Esophagus squamous epithelium (tissue), 5 donors: Measurements from ENCODE around the gene DMRTC2. TPM values are rescaled to one million over a fixed set of nuclear protein-coding genes. Genes with fewer than 3 reads are reported as not detected.
A peak's percentile ranks its signal among the peaks of the same experiment; 100 is the strongest.

Source experiments
- DNase-seq: peaks from one replicate; lab custom pipeline; 2025; lab: John Stamatoyannopoulos, UW
- H3K27ac ChIP-seq, 4 donors: fragments of 200-600 bp; sonication (generic); one replicate each; pipeline ENCODE4 v1.5.1; 2016 to 2019; ENCODE audit warnings: mild to moderate bottlenecking in 1 of 4
- H3K27me3 ChIP-seq, 4 donors: fragments of 200-600 bp; sonication (generic); 1 replicate in 3 of 4; 2 replicates in 1 of 4; pipeline versions ENCODE4 v1.5.1 to v1.6.0; 2017 to 2021; ENCODE audit warnings: antibody characterized with exemption in 1 of 4
- H3K36me3 ChIP-seq, 3 donors: fragments of 200-600 bp; sonication (generic); one replicate each; pipeline ENCODE4 v1.5.1; 2016 to 2019
- H3K4me1 ChIP-seq, 3 donors: fragments of 200-600 bp; sonication (generic); one replicate each; pipeline ENCODE4 v1.5.1; 2017 to 2019
- H3K4me3 ChIP-seq, 4 donors: fragments of 200-600 bp; sonication (generic); 1 replicate in 3 of 4; 2 replicates in 1 of 4; pipeline ENCODE4 v1.5.1; 2016 to 2019; ENCODE audit warnings: mild to moderate bottlenecking in 2 of 4, moderate library complexity in 1 of 4
- H3K9me3 ChIP-seq, 3 donors: fragments of 200-600 bp; sonication (generic); one replicate each; pipeline ENCODE4 v1.5.1; 2016 to 2019
- CTCF ChIP-seq, 6 experiments: fragments of 450-650 bp in 4 of 6; fragments of 200-600 bp in 2 of 6; sonication (generic) in 2 of 6; IDR thresholded peaks; one replicate each; pipeline ENCODE4 v1.5.1; 2016 to 2019; ENCODE audit warnings: antibody characterized with exemption in 6 of 6, mild to moderate bottlenecking in 4 of 6, moderate library complexity in 4 of 6
- POLR2A ChIP-seq, 4 donors: fragments of 450-650 bp; IDR thresholded peaks; one replicate each; pipeline ENCODE4 v1.6.1; 2017; ENCODE audit warnings: antibody characterized with exemption in 4 of 4, mild to moderate bottlenecking in 4 of 4, moderate library complexity in 3 of 4
- WGBS, 2 donors: methylation state at CpG; one replicate each; pipeline ENCODE4 v1.1.5; 2018; 5-methylcytosine and 5-hydroxymethylcytosine counted together
- intact Hi-C: fragments of 100-400 bp; cut with DNase I; formaldehyde crosslinking; loops from one replicate; pipeline ENCODE4 v1.15.0; 2022
- total RNA-seq, 4 donors: library from RNA; depleted of rRNA; stranded (reverse); fragments of >200 nt; gene quantifications; one replicate each; pipeline ENCODE4 v1.1.0, GENCODE V29; 2016
- donor health status: DM: yes; HTN: yes; CAD: no.

DMRTC2 gene
- total RNA-seq, 4 donors from 2014 or later, result not detected

DNA sequence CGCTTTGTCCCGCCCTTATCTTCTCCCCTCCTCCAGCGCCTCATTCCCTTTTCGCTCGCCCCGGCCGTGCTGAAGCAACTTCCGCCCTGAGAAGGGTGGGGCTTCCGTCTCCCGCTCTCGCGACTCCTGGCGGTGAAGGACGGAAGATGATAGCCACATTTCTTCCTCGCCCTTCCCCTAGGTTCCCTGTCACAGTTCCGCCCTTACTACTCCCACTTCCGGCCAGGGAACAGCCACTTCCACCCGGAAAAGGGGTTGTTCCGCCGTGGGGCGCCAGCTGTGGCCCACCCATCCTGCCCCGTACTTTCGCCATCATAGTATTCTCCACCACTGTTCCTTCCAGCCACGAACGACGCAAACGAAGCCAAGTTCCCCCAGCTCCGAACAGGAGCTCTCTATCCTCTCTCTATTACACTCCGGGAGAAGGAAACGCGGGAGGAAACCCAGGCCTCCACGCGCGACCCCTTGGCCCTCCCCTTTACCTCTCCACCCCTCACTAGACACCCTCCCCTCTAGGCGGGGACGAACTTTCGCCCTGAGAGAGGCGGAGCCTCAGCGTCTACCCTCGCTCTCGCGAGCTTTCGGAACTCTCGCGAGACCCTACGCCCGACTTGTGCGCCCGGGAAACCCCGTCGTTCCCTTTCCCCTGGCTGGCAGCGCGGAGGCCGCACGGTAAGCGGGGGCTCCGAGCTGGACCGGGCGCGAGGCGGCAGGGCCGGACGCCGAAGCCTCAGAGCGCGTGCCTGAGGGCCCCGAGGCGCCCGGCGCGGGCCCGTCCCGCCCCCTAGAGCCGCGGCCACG is 15.0 kb downstream of the DMRTC2 start, which contains the start of gene RPS19:
Gene RPS19, plus strand, starts transcription at position 638 of the 801 bp plus-strand sequence. CDS start 520 bp downstream, outside the sequence.
- Histone ChIP-seq H3K27me3 (peaks cover 0 to 3% (median 0%) of the 10 kb centered on the region in 4 donors), H3K9me3 (no peaks in the 10 kb centered on the region), H3K4me1 (peaks cover 17 to 49% (median 38%) of the 10 kb centered on the region in 3 donors), H3K4me3 (peak within 1 kb of the TSS; percentile 76 to 97 (median 94)), H3K36me3 (peaks cover 16 to 40% (median 25%) of the 10 kb centered on the region in 3 donors), H3K27ac (peak within 1 kb of the TSS; percentile 87 to 98 (median 97))
- peak; percentile 86 for DNase-seq
- TF ChIP-seq CTCF (IDR thresholded peaks at IDR 0.05) (peak; percentile 55 to 90 (median 78)), POLR2A (IDR thresholded peaks at IDR 0.05) (peak in 3 of 4 donors; percentile 42 to 85 (median 84))
- 0 to 1% methylated on average over 34 to 38 of the region's 76 CpGs for WGBS, 2 donors
- intact Hi-C loops, result no loop called here

GRCh38 chr19:41860419-41861115 is 15.7 kb downstream of the DMRTC2 start:
- Histone ChIP-seq H3K4me1 (peaks cover 17 to 57% (median 45%) of the 10 kb centered on the region in 3 donors), H3K9me3 (no peaks in the 10 kb centered on the region), H3K36me3 (peaks cover 17 to 48% (median 33%) of the 10 kb centered on the region in 3 donors), H3K27me3 (peaks cover 0 to under 1% (median 0%) of the 10 kb centered on the region in 4 donors), H3K27ac (peak overlapping the region; percentile 87 to 98 (median 97)), H3K4me3 (peak overlapping the region; percentile 76 to 97 (median 94))
- TF ChIP-seq POLR2A (IDR thresholded peaks at IDR 0.05) (peak in 1 of 4 donors; percentile 9), CTCF (IDR thresholded peaks at IDR 0.05) (no peak)
- WGBS, 2 donors, result 0% methylated on average over 7 to 14 of the region's 45 CpGs
- intact Hi-C loops, result no loop called here
- DNase-seq, result no peak

GRCh38 chr19:41861116-41861768 is 16.4 kb downstream of the DMRTC2 start:
- no peak for TF ChIP-seq POLR2A (IDR thresholded peaks at IDR 0.05)
- no peak for TF ChIP-seq CTCF (IDR thresholded peaks at IDR 0.05)
- Histone ChIP-seq H3K27ac (peak overlapping the region in 3 of 4 donors; percentile 87 to 98 (median 97)), H3K9me3 (no peaks in the 10 kb centered on the region), H3K4me3 (peak overlapping the region; percentile 76 to 97 (median 94)), H3K27me3 (no peaks in the 10 kb centered on the region), H3K4me1 (peaks cover 17 to 64% (median 46%) of the 10 kb centered on the region in 3 donors), H3K36me3 (peaks cover 17 to 55% (median 33%) of the 10 kb centered on the region in 3 donors)
- no peak for DNase-seq
- 18 to 24% methylated on average over 4 to 9 of the region's 9 CpGs for WGBS, 2 donors
- intact Hi-C loops, result no loop called here

- Histone ChIP-seq H3K36me3 (peaks cover 17 to 61% (median 35%) of the 10 kb centered on the region in 3 donors), H3K27me3 (no peaks in the 10 kb centered on the region), H3K4me3 (peak overlapping the region in 2 of 4 donors; percentile 94 to 97), H3K9me3 (no peaks in the 10 kb centered on the region), H3K27ac (no peak overlapping the region), H3K4me1 (peaks cover 17 to 69% (median 48%) of the 10 kb centered on the region in 3 donors)
- intact Hi-C loops, result no loop called here
- WGBS, 2 donors, result 55 to 68% methylated on average over 7 to 8 of the region's 9 CpGs
- no peak for TF ChIP-seq POLR2A (IDR thresholded peaks at IDR 0.05)
- no peak for TF ChIP-seq CTCF (IDR thresholded peaks at IDR 0.05)
- no peak for DNase-seq
Observed at GRCh38 chr19:41861846-41862245, 17.0 kb downstream of the DMRTC2 start.
